ENCODE measurements around the gene SHISA8.

DNA sequence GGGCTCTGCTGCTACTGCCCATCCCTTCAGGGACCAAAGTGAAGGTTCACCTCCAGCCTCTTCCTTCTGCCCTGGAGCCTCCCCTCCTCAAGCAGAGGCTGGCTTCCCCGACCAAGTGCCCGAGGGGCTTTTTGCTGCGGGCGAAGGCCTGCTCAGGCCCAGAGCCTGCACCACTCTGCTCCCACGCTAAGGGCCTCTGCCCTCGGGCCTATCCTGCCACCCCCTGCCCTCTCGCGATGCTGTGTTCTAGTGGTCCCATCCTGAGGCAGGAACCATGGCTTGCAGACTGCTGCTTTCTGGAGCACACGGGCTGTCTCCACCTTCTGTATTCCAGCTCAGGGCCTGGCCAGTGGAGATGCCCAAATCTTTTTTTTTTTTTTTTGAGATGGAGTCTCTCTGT lies 20.6 kb upstream of the SHISA8 start:
- TF ChIP-seq, protein P1, sequence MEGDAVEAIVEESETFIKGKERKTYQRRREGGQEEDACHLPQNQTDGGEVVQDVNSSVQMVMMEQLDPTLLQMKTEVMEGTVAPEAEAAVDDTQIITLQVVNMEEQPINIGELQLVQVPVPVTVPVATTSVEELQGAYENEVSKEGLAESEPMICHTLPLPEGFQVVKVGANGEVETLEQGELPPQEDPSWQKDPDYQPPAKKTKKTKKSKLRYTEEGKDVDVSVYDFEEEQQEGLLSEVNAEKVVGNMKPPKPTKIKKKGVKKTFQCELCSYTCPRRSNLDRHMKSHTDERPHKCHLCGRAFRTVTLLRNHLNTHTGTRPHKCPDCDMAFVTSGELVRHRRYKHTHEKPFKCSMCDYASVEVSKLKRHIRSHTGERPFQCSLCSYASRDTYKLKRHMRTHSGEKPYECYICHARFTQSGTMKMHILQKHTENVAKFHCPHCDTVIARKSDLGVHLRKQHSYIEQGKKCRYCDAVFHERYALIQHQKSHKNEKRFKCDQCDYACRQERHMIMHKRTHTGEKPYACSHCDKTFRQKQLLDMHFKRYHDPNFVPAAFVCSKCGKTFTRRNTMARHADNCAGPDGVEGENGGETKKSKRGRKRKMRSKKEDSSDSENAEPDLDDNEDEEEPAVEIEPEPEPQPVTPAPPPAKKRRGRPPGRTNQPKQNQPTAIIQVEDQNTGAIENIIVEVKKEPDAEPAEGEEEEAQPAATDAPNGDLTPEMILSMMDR (IDR thresholded peaks at IDR 0.05) = no peak
- TF ChIP-seq, protein P2, sequence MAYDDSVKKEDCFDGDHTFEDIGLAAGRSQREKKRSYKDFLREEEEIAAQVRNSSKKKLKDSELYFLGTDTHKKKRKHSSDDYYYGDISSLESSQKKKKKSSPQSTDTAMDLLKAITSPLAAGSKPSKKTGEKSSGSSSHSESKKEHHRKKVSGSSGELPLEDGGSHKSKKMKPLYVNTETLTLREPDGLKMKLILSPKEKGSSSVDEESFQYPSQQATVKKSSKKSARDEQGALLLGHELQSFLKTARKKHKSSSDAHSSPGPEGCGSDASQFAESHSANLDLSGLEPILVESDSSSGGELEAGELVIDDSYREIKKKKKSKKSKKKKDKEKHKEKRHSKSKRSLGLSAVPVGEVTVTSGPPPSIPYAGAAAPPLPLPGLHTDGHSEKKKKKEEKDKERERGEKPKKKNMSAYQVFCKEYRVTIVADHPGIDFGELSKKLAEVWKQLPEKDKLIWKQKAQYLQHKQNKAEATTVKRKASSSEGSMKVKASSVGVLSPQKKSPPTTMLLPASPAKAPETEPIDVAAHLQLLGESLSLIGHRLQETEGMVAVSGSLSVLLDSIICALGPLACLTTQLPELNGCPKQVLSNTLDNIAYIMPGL (CRISPR knock-in tag; IDR thresholded peaks at IDR 0.05) = no peak
- TF ChIP-seq CREM (CRISPR knock-in tag; IDR thresholded peaks at IDR 0.05) (no peak), OVOL2 (CRISPR knock-in tag; IDR thresholded peaks at IDR 0.05; ENCODE audit: borderline replicate concordance) (no peak)

Measured in WTC11 (cell line).